ENCODE results near the gene ZNF382. TPM values are rescaled to one million over a fixed set of nuclear protein-coding genes. Genes with fewer than 3 reads are reported as not detected.
"Not testable (repeated sequence)": the region's sequence is repeated elsewhere in the genome, so short reads cannot be mapped to it uniquely, and the experiment has no call there.

The ZNF382 gene
- total RNA-seq, 1 donor from 2014 or later: 77.1 TPM

GRCh38 chr19:36573895-36574720 is 31.0 kb upstream of the ZNF382 start:
- Mint-ChIP-seq H3K9me3 (ENCODE audit: unreplicated experiment) (peaks cover 7% of the 10 kb centered on the region), H3K4me1 (ENCODE audit: low read depth, unreplicated experiment) (peaks cover 11% of the 10 kb centered on the region), H3K27ac (ENCODE audit: unreplicated experiment) (peak overlapping the region; percentile 94), H3K4me3 (ENCODE audit: unreplicated experiment) (peak overlapping the region; percentile 98), H3K36me3 (ENCODE audit: unreplicated experiment) (peaks cover 8% of the 10 kb centered on the region), H3K27me3 (ENCODE audit: unreplicated experiment) (peaks cover 2% of the 10 kb centered on the region)
- DNase-seq: no peak
- TF ChIP-seq CTCF (IDR thresholded peaks at IDR 0.05; ENCODE audit: partially characterized antibody, unreplicated experiment): no peak

- no peak overlapping the region for H3K27ac Mint-ChIP-seq (ENCODE audit: unreplicated experiment)
- peaks cover 7% of the 10 kb centered on the region for H3K9me3 Mint-ChIP-seq (ENCODE audit: unreplicated experiment)
- H3K36me3 Mint-ChIP-seq (ENCODE audit: unreplicated experiment): peaks cover 9% of the 10 kb centered on the region
Observed at GRCh38 chr19:36574741-36575140, 30.4 kb upstream of the ZNF382 start.

GRCh38 chr19:36577271-36577996 is 27.7 kb upstream of the ZNF382 start:
- Mint-ChIP-seq H3K36me3 (ENCODE audit: unreplicated experiment) (peaks cover 23% of the 10 kb centered on the region), H3K4me3 (ENCODE audit: unreplicated experiment) (no peak overlapping the region), H3K27me3 (ENCODE audit: unreplicated experiment) (peaks cover 2% of the 10 kb centered on the region), H3K27ac (ENCODE audit: unreplicated experiment) (no peak overlapping the region), H3K4me1 (ENCODE audit: low read depth, unreplicated experiment) (peaks cover 9% of the 10 kb centered on the region), H3K9me3 (ENCODE audit: unreplicated experiment) (peaks cover 7% of the 10 kb centered on the region)
- no peak for TF ChIP-seq CTCF (IDR thresholded peaks at IDR 0.05; ENCODE audit: partially characterized antibody, unreplicated experiment)
- DNase-seq: no peak

More at GRCh38 chr19:36574741-36575140, 30.4 kb upstream of the ZNF382 start:
- TF ChIP-seq CTCF (IDR thresholded peaks at IDR 0.05; ENCODE audit: partially characterized antibody, unreplicated experiment): no peak
- peak overlapping the region; percentile 98 for H3K4me3 Mint-ChIP-seq (ENCODE audit: unreplicated experiment)
- no peak for DNase-seq
- peaks cover 11% of the 10 kb centered on the region for H3K4me1 Mint-ChIP-seq (ENCODE audit: low read depth, unreplicated experiment)
- H3K27me3 Mint-ChIP-seq (ENCODE audit: unreplicated experiment): peaks cover 2% of the 10 kb centered on the region

- Mint-ChIP-seq H3K27ac (ENCODE audit: unreplicated experiment) (peak overlapping the region; percentile 20), H3K4me3 (ENCODE audit: unreplicated experiment) (no peak overlapping the region), H3K4me1 (ENCODE audit: low read depth, unreplicated experiment) (peaks cover 7% of the 10 kb centered on the region), H3K27me3 (ENCODE audit: unreplicated experiment) (no peaks in the 10 kb centered on the region), H3K36me3 (ENCODE audit: unreplicated experiment) (peaks cover 31% of the 10 kb centered on the region), H3K9me3 (ENCODE audit: unreplicated experiment) (no peaks in the 10 kb centered on the region)
- no peak for DNase-seq
- no peak for TF ChIP-seq CTCF (IDR thresholded peaks at IDR 0.05; ENCODE audit: partially characterized antibody, unreplicated experiment)
Observed at GRCh38 chr19:36579255-36579654, 25.9 kb upstream of the ZNF382 start.

- H3K4me3 Mint-ChIP-seq (ENCODE audit: unreplicated experiment); H3K4me1 Mint-ChIP-seq (ENCODE audit: low read depth, unreplicated experiment); DNase-seq; H3K9me3 Mint-ChIP-seq (ENCODE audit: unreplicated experiment); H3K36me3 Mint-ChIP-seq (ENCODE audit: unreplicated experiment); H3K27ac Mint-ChIP-seq (ENCODE audit: unreplicated experiment): not testable (repeated sequence)
- peaks cover 11% of the 10 kb centered on the region for H3K27me3 Mint-ChIP-seq (ENCODE audit: unreplicated experiment)
Observed at GRCh38 chr19:36602681-36603080, 2.4 kb upstream of the ZNF382 start.
